Measurements from ENCODE around the gene KHDC1. TPM values are rescaled to one million over a fixed set of nuclear protein-coding genes. Genes with fewer than 3 reads are reported as not detected.

KHDC1 gene
- total RNA-seq, 1 experiment from 2014 or later: 7.7 TPM

GRCh38 chr6:73293331-73293730 is 30.3 kb upstream of the KHDC1 start:
- no CpG with 5 or more reads among the region's 3 CpGs for WGBS (ENCODE audit: extremely low coverage, insufficient read length, low lambda C conversion rate)

More at GRCh38 chr6:73293331-73293730, 30.3 kb upstream of the KHDC1 start:
- Mint-ChIP-seq H3K9me3 (peaks cover 0 to 3% of the 10 kb centered on the region in 2 experiments; a peak in 2 of 5 replicates), H3K4me1 (no peaks in the 10 kb centered on the region), H3K4me3 (no peak overlapping the region), H3K27ac (no peak overlapping the region), H3K27me3 (ENCODE audit: low read depth) (no peaks in the 10 kb centered on the region), H3K36me3 (ENCODE audit: insufficient read depth in 1 of 3, low read depth in 3 of 3) (peaks cover 9 to 32% (median 23%) of the 10 kb centered on the region in 3 experiments; a peak in 6 of 7 replicates)
- Histone ChIP-seq H2AK5ac (ENCODE audit: insufficient read length, low read length) (no peak overlapping the region), H3T11ph (ENCODE audit: low read length) (no peak overlapping the region), H3K4me1 (ENCODE audit: insufficient read depth, low read length) (no peaks in the 10 kb centered on the region), H3K9me3 (ENCODE audit: control insufficient read depth, low read depth, low read length) (no peaks in the 10 kb centered on the region), H3K4me2 (ENCODE audit: insufficient read depth, insufficient read length, low read length) (no peak overlapping the region), H3K14ac (ENCODE audit: insufficient read depth, low read length) (no peak overlapping the region), H3K27ac (ENCODE audit: insufficient read length, low read depth, low read length) (no peak overlapping the region), H3K23me2 (ENCODE audit: insufficient read length, low read depth, low read length, poor library complexity, severe bottlenecking) (no peaks in the 10 kb centered on the region), H2BK15ac (ENCODE audit: low read depth, low read length) (no peak overlapping the region), H2BK5ac (ENCODE audit: insufficient read length, low read length) (no peak overlapping the region), H3K56ac (ENCODE audit: insufficient read length, low read depth, low read length) (no peak overlapping the region), H3K27me3 (ENCODE audit: insufficient read depth, low read length) (no peaks in the 10 kb centered on the region), H2AFZ (ENCODE audit: low read length) (no peak overlapping the region), H4K91ac (ENCODE audit: insufficient read length, low read depth, low read length) (no peak overlapping the region), H2BK20ac (ENCODE audit: low read depth, low read length, poor library complexity, severe bottlenecking) (no peak overlapping the region), H3K18ac (ENCODE audit: insufficient read length, low read depth, low read length) (no peak overlapping the region), H2BK120ac (ENCODE audit: low read depth, low read length, poor library complexity, severe bottlenecking) (no peak overlapping the region), H3K79me1 (ENCODE audit: insufficient read depth, low read depth, low read length, poor library complexity, severe bottlenecking) (no peaks in the 10 kb centered on the region), H3K79me2 (ENCODE audit: insufficient read depth, low read length) (0 out of 2 replicates have a peak, but pooled peaks cover 2% of the 10 kb centered on the region), H3K23ac (ENCODE audit: insufficient read length, low read depth, low read length) (no peak overlapping the region), H2BK12ac (ENCODE audit: insufficient read length, low read depth, low read length) (no peak overlapping the region), H4K5ac (ENCODE audit: insufficient read length, low read depth, low read length) (no peak overlapping the region), H3K9ac (ENCODE audit: extremely low read depth, insufficient read length, low read length) (no peak overlapping the region), H4K8ac (replicated peaks; ENCODE audit: insufficient read length, low read depth, low read length) (no peak overlapping the region), H3K4ac (ENCODE audit: low read depth, low read length) (no peak overlapping the region), H4K20me1 (ENCODE audit: control insufficient read depth, insufficient read depth, insufficient read length) (no peaks in the 10 kb centered on the region)
- TF ChIP-seq CTCF (conservative IDR thresholded peaks at IDR 0.05): no peak
- DNase-seq: no peak
